GM20431 (cell line): ENCODE results near the gene DBN1.

ENCODE experiments used
- in situ Hi-C: fragments of 300-500 bp; cut with MseI, MboI; formaldehyde crosslinking; loops from one replicate; pipeline ENCODE4 v1.15.0; 2020; ENCODE audit warnings: low sequenced_read_pairs; ENCODE audit not compliant: unreplicated experiment

DBN1 gene

DNA sequence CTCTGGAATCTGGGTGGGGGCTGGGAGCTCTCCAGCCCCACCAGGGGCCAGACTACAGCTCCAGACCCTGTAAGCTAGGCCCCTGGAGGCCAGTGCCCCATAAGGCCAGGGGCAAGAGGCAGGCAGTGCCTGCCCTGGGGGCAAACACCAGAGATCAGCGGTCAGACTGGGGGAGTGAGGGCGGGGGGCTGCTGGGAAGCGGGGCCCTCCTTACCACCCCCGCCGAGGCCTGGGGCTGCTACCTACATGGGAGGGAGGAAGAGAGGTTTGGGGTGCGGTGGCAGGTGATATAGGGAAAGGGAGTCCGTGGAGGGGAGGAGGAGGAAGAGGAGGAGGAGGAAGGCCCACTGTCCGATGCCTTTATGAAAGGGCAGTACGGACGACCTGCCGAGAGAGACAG lies 14.1 kb downstream of the DBN1 start:
- in situ Hi-C loops: loop anchor here (10.0 kb wide), 1 partner anchor 55 kb away; the partner anchor contains the start of genes F12 and PFN3

DNA sequence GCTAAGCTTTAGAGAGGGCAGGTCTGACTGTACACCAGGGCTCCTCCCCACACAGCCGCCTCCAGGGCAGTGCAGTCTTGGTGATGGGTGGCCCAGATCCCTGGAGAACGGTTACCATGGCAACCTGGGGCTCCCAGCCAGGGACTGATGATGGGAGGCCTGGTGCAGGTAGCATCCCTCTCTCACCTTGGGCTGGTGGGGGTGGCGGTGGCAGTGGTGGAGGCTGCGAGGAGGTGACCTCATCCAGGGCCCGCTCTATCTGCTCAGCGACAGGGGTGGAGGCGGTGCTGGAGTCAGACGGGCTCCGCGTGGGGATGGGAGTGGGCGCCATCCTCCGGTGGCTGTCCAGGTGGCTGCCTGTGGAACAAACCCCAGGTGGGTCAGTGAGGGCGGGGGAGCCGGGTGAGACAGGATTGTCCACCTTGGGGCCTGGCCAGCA lies 14.5 kb downstream of the DBN1 start:
- in situ Hi-C loops: loop anchor here (10.0 kb wide), 1 partner anchor 54 kb away; the partner anchor contains the start of genes F12 and PFN3

GRCh38 chr5:177457852-177458681 lies 15.4 kb downstream of the DBN1 start:
- in situ Hi-C loops: loop anchor here (10.0 kb wide), 1 partner anchor 53 kb away; the partner anchor contains the start of genes F12 and PFN3

DNA sequence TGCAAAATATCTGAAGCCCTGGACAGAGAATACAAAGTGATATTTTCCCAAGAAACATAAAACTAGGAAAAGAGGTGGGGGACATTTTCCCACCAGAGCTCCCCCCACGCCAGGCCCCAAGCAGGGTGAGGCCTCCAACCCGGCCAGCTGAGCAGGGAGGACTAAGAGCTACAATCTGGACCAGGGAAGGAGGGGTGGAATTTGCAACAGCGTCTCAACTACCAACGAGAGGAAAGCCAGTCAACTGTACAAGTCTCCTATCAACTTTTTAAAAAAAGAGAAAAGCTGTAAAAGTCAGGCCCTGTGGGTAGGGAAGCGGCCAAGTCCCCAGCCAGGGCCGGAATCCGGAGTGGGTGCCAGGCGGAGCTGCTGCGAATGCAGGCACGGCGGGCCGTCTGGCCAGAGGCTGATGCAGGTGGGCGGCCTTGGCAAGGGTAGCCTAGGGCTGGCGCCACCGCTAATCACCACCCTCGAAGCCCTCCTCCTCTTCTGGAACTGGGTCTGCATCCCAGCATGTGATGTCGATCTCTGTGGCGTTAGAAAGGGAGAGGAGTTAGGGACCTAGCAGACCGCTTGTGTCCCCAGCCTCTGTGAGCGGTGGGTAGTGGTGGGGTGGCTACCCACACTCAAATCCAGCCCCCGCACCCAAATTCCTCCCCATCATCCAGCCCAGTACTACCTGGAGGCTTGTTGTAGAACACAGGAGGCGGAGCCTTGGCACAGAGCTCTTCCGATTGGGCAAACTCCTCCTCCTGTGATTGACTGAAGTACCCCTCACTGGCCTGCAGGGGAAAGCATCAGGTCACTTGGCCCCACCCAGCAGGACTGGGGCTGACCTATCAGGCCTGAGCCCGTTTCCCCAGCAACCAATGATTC lies 16.2 kb downstream of the DBN1 start:
- in situ Hi-C loops: loop anchor here (10.0 kb wide), 1 partner anchor 52 kb away; the partner anchor contains the start of genes F12 and PFN3

DNA sequence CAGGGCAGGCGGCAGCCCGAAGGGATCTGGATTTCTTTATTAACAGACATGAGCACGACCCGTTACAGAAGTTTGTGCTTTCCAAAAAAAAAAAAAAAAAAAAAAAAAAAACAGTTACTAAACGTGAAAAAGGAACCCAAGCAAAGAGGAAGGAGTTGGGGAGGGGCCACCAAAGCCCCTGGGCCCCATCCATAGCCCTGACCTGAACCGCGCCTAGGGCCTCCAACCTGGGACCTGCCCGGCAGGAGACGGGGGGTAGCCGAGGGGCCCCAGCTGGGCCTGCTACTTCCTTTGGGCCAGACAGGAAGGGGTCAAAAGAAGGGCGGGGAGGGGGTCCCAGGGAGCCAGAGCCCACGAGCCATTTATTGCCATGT lies 16.9 kb downstream of the DBN1 start:
- in situ Hi-C loops: loop anchor here (10.0 kb wide), 1 partner anchor 52 kb away; the partner anchor contains the start of genes F12 and PFN3

- in situ Hi-C loops: loop anchor here (10.0 kb wide), 1 partner anchor 51 kb away; the partner anchor contains the start of genes F12 and PFN3
Measured at GRCh38 chr5:177455661-177456590, 17.5 kb downstream of the DBN1 start.

- in situ Hi-C loops: loop anchor here (10.0 kb wide), 1 partner anchor 50 kb away; the partner anchor contains the start of genes F12 and PFN3
Measured at GRCh38 chr5:177455036-177455660, 18.3 kb downstream of the DBN1 start.

GRCh38 chr5:177454397-177455035 lies 18.9 kb downstream of the DBN1 start:
- in situ Hi-C loops: loop anchor here (10.0 kb wide), 1 partner anchor 50 kb away; the partner anchor contains the start of genes F12 and PFN3

DNA sequence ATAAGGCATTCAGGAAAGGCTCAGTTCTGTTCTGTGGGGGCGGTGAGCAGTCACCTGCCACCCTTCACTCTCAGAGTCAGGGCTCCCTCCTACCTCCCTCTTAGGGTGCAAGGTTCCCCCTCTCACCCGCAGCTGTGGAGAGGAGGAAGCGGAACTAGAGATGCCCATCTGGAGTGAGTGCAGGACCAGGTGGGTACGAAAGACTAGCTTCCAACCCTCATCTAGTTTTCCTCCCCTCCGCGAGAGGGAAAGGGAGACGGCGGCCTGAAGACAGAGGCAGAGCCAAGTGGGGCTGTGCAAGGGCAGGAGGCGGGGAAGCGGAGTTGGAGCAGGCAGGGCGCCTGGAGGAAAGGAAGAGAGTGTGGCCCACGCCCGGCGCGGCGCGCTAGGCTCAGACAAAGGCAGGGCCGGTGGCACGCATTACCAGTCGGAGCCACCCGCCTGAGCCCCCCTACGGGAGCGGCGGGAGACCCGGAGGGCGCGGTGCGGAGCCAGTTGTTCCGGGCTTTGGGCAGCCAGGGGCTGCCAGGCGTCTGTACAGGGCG lies 19.5 kb downstream of the DBN1 start:
- in situ Hi-C loops: loop anchor here (10.0 kb wide), 1 partner anchor 49 kb away; the partner anchor contains the start of genes F12 and PFN3

DNA sequence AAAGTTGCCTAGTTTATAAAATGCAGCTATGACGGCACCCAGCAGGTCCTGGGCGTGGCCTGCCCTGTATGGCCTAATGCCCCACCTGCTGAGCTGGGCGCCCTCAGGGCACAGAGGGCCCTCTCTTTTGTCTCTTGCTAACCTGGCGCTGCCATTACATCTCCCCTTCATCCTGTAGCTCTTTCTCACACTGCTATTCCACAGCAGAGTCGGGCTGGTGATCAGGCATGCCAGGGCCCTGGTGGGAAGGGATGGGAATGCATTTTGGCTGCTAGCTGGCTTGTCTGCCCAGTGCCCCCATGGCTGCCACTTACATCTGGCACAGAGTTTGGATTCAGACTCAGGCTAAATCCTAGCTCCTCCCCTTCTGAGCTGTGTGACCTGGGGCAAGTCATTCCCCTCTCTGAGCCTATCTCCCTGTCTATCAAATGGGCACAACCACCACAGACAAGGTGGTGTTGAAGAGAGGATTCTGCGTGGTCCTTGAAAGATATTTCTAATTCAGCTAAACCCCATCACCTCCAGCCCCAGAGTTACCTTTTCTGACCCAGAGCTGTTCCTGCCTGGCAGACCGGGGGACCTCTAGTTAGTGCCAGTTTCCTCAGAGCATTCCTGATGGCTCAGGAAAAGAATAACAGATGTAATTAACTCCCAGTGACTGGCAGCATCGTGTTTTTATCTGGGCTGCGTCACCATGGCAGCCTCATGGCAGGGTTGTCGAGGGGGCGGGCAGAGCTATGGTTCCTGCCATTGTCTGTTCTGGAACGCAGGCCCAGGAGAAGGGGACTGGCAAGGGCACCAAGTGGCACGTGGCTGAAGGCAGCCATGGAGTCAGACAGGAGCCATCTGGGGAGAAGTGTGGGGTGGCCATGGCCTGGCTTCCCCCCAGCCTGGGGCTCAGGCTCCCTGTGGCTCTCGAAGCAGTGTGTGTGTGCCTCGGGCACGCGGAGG lies 20.5 kb downstream of the DBN1 start:
- in situ Hi-C loops: loop anchor here (10.0 kb wide), 1 partner anchor 48 kb away; the partner anchor contains the start of genes F12 and PFN3

DNA sequence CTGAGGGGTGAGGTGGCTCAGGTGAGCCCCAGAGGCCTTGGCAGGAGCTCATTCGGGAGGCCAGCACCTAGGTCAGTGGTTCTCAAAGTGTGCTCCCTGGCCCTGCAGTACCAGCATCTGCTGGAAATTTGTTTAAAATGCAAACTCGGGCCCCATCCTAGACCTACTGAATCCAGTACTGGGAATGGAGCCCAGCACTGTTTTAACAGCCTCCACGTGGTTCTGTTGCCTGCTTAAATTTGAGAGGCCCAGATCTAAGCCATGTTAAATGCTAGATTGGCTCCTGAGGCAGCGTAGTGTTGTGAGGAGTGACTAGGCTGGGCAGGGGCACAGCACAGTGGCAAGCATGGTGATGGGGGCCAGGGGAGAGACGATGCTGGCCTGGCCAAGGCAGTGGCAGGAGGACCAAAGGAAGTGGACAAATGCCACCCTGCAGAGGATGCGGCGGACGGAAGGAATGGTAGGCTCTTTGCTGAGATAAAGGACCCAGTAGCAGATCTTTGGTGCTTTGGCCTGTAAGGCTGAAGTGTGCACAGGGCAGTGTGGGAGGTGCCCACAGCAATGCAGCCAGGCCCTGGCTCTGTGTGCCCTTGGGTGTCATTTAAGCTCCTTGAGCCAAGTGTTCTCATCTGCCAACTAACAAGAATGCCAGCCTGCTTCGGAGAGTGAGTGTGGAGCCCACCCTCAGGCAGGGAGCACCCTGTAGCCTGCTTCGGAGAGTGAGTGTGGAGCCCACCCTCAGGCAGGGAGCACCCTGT lies 22.6 kb downstream of the DBN1 start:
- in situ Hi-C loops: loop anchor here (10.0 kb wide), 1 partner anchor 46 kb away; the partner anchor contains the start of genes F12 and PFN3

DNA sequence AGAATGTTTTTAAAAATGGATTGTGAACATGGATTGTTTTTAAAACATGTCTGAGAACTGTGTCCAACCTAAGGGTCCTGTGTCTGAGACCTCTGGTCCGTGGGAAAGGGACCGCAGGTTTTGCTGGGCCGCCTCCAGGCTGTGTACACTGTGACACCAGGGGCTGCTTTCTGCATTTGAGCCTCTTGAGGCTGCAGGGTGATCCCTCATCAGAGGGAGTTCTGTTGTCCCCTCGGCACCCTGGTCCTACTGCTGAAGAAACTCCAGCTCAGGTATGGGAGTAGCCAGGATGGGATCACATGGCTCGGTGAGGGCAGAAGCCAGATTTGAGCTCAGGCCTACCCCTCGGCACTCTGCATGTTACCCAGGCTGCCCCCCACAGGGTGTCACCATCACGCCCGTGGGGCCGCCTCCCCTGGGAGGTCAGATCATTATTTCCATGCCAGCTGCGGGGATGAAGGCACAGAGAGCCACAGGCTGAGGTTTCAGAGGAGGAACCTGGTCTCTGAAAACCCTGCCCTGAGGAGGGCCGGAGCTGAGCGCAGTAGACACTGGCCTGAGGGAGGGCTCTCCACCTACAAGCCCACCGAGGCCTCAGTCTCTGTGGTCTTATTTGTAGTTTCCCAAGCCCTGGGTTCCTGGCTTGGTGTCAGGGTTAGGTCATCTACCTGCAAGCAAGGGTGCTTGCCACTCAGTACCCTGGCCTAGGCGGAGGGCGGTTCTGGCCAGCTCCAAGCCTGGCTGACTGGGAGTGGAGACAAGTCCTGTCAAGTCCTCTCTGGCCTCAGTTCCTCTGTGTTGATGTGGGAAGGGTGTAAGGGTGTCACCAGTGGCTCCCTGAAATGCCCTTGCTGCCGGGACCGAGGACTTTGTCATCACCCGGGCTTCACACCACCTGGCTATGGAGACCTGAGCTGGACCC lies 24.0 kb downstream of the DBN1 start:
- in situ Hi-C loops: loop anchor here (10.0 kb wide), 1 partner anchor 45 kb away; the partner anchor contains the start of genes F12 and PFN3

- in situ Hi-C loops: no loop called here
Measured at GRCh38 chr5:177448244-177448950, 25.0 kb downstream of the DBN1 start.

DNA sequence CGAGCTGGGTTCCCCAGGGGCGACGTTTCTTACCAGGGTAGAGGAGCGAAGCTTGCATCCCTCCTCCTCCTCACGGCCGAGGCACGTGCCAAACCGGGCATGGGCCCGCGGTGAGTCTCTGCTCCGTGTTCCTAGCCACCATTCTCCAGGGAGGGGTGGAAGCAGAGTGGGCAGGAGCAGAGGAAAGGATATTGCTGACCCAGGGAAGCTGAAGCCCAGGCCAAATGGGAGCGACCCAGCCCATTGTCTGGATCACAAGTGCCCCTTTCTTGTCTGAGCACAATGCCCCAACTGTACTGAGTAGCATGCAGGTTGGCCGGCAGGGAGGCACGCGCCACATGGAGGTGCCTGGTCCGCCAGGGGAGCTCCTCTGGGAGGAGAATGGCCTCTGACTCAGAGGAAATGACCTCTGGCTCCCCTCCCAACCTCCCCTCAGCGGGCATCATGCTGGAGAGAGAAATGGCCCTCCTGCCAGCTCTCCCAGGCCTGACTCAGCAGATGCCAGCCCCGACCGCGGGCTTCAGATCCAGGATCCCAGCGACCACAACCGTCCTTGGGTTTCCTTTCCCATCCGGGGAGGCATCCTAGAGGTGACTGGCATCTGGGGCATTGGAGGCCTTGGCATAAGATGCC lies 25.7 kb downstream of the DBN1 start:
- in situ Hi-C loops: no loop called here
